HEK293 (cell line): ENCODE results near the gene STK40.

Experiments
- CTCF ChIA-PET: fragments of 350-600 bp; formaldehyde crosslinking; extraction: SDS; loops from one replicate; lab custom pipeline; 2021; ENCODE audit warnings: antibody characterized with exemption; lab: Yijun Ruan, JAX
- POLR2A ChIA-PET: fragments of 300-600 bp; formaldehyde crosslinking; extraction: SDS; loops from one replicate; lab custom pipeline; 2020; ENCODE audit warnings: antibody characterized with exemption, inconsistent platforms; lab: Yijun Ruan, JAX
- H3K27ac ChIP-seq: fragments of 200-500 bp; sonication (Bioruptor generic); 2 replicates; pipeline ENCODE4 v1.5.1; 2014; ENCODE audit warnings: low read depth, low read length, control low read depth, inconsistent platforms; ENCODE audit errors: extremely low read depth
- H3K36me3 ChIP-seq, 2 experiments: fragments of 200-500 bp in 1 of 2; sonication (Bioruptor generic) in 1 of 2; 1 replicate in 1 of 2; 2 replicates in 1 of 2; pipeline ENCODE4 v1.5.1; 2014 to 2017; ENCODE audit warnings: inconsistent platforms in 2 of 2, low read length in 2 of 2; ENCODE audit not compliant: control insufficient read depth in 2 of 2, insufficient read depth in 1 of 2
- H3K4me1 ChIP-seq: fragments of 200-500 bp; sonication (Bioruptor generic); 2 replicates; pipeline ENCODE4 v1.5.1; 2014; ENCODE audit warnings: mild to moderate bottlenecking, low read length, inconsistent platforms; ENCODE audit not compliant: control insufficient read depth, insufficient read depth
- H3K4me3 ChIP-seq: 2 replicates; pipeline ENCODE4 v1.5.1; 2011; ENCODE audit warnings: low read depth, mild to moderate bottlenecking, control low read depth, low read length, moderate library complexity
- H3K9me3 ChIP-seq: fragments of 200-500 bp; sonication (Bioruptor generic); 2 replicates; pipeline ENCODE4 v1.5.1; 2014; ENCODE audit warnings: low read depth, low read length, inconsistent platforms; ENCODE audit not compliant: control insufficient read depth, insufficient read depth
- CTCF ChIP-seq: fragments of 450-650 bp; formaldehyde crosslinking; IDR thresholded peaks from 2 replicates; pipeline ENCODE4 v1.5.1; 2016; ENCODE audit warnings: missing biosample characterization, missing genetic modification characterization
- EGR2 ChIP-seq: fragments of 450-650 bp; formaldehyde crosslinking; IDR thresholded peaks from 2 replicates; pipeline ENCODE4 v1.5.1; 2016; ENCODE audit warnings: low read depth, missing biosample characterization, missing genetic modification characterization
- HIC1 ChIP-seq: fragments of 450-650 bp; formaldehyde crosslinking; IDR thresholded peaks from 2 replicates; pipeline ENCODE4 v1.5.1; 2016; ENCODE audit warnings: missing biosample characterization, missing genetic modification characterization
- PRDM6 ChIP-seq: fragments of 450-650 bp; formaldehyde crosslinking; IDR thresholded peaks from 2 replicates; pipeline ENCODE4 v1.5.1; 2017; ENCODE audit warnings: missing biosample characterization, missing genetic modification characterization
- SCRT1 ChIP-seq: fragments of 450-650 bp; formaldehyde crosslinking; IDR thresholded peaks from 2 replicates; pipeline ENCODE4 v1.5.1; 2016; ENCODE audit warnings: missing biosample characterization, missing genetic modification characterization, borderline replicate concordance
- TCF7L2 ChIP-seq: IDR thresholded peaks from 2 replicates; pipeline ENCODE4 v1.6.1; 2011; ENCODE audit warnings: low read depth, mild to moderate bottlenecking, inconsistent platforms, low read length, moderate library complexity, borderline replicate concordance
- ZNF132 ChIP-seq: fragments of 450-650 bp; formaldehyde crosslinking; IDR thresholded peaks from 2 replicates; pipeline ENCODE4 v1.5.1; 2017; ENCODE audit warnings: missing biosample characterization, missing genetic modification characterization, borderline replicate concordance
- ZNF174 ChIP-seq: fragments of 450-650 bp; formaldehyde crosslinking; IDR thresholded peaks from 2 replicates; pipeline ENCODE4 v1.5.0; 2017; ENCODE audit warnings: missing biosample characterization, mild to moderate bottlenecking, missing genetic modification characterization
- ZNF184 ChIP-seq: fragments of 450-650 bp; IDR thresholded peaks from 2 replicates; pipeline ENCODE4 v1.5.1; 2018; ENCODE audit warnings: missing biosample characterization, mild to moderate bottlenecking, missing genetic modification characterization
- ZNF24 ChIP-seq: fragments of 450-650 bp; formaldehyde crosslinking; IDR thresholded peaks from 2 replicates; pipeline ENCODE4 v1.5.1; 2016; ENCODE audit warnings: missing biosample characterization, missing genetic modification characterization
- ZNF248 ChIP-seq: fragments of 450-650 bp; formaldehyde crosslinking; IDR thresholded peaks from 2 replicates; pipeline ENCODE4 v1.5.1; 2017; ENCODE audit warnings: missing biosample characterization, missing genetic modification characterization
- ZNF292 ChIP-seq: fragments of 450-650 bp; formaldehyde crosslinking; IDR thresholded peaks from 2 replicates; pipeline ENCODE4 v1.5.1; 2016; ENCODE audit warnings: low read depth, missing biosample characterization, missing genetic modification characterization, borderline replicate concordance
- ZNF391 ChIP-seq: fragments of 450-650 bp; formaldehyde crosslinking; IDR thresholded peaks from 2 replicates; pipeline ENCODE4 v1.5.1; 2016; ENCODE audit warnings: low read depth, missing biosample characterization, missing genetic modification characterization, borderline replicate concordance
- ZNF398 ChIP-seq: fragments of 450-650 bp; formaldehyde crosslinking; IDR thresholded peaks from 2 replicates; pipeline ENCODE4 v1.5.1; 2017; ENCODE audit warnings: missing biosample characterization, missing genetic modification characterization
- ZNF449 ChIP-seq: fragments of 450-650 bp; formaldehyde crosslinking; IDR thresholded peaks from 2 replicates; pipeline ENCODE4 v1.5.1; 2017; ENCODE audit warnings: missing biosample characterization, mild to moderate bottlenecking, missing genetic modification characterization, moderate library complexity
- ZNF48 ChIP-seq: fragments of 450-650 bp; formaldehyde crosslinking; IDR thresholded peaks from 2 replicates; pipeline ENCODE4 v1.5.1; 2016; ENCODE audit warnings: missing biosample characterization, missing genetic modification characterization
- ZNF488 ChIP-seq: fragments of 450-650 bp; formaldehyde crosslinking; IDR thresholded peaks from 2 replicates; pipeline ENCODE4 v1.5.1; 2016; ENCODE audit warnings: missing biosample characterization, missing genetic modification characterization
- ZNF501 ChIP-seq: fragments of 450-650 bp; formaldehyde crosslinking; IDR thresholded peaks from 2 replicates; pipeline ENCODE4 v1.5.1; 2016; ENCODE audit warnings: missing biosample characterization, missing genetic modification characterization
- ZNF561 ChIP-seq: fragments of 450-650 bp; IDR thresholded peaks from 2 replicates; pipeline ENCODE4 v1.5.1; 2018; ENCODE audit warnings: missing biosample characterization, missing genetic modification characterization, borderline replicate concordance
- ZNF660 ChIP-seq: fragments of 450-650 bp; IDR thresholded peaks from 2 replicates; pipeline ENCODE4 v1.5.1; 2018; ENCODE audit warnings: missing biosample characterization, mild to moderate bottlenecking, missing genetic modification characterization
- ZNF677 ChIP-seq: fragments of 450-650 bp; IDR thresholded peaks from 2 replicates; pipeline ENCODE4 v1.5.0; 2018; ENCODE audit warnings: missing biosample characterization, mild to moderate bottlenecking, missing genetic modification characterization, moderate library complexity
- ZNF768 ChIP-seq: fragments of 450-650 bp; formaldehyde crosslinking; IDR thresholded peaks from 2 replicates; pipeline ENCODE4 v1.5.1; 2018; ENCODE audit warnings: missing biosample characterization, mild to moderate bottlenecking, missing genetic modification characterization
- ZSCAN30 ChIP-seq: fragments of 450-650 bp; IDR thresholded peaks from 2 replicates; pipeline ENCODE4 v1.5.1; 2018; ENCODE audit warnings: missing biosample characterization, mild to moderate bottlenecking, missing genetic modification characterization, moderate library complexity

STK40 gene

GRCh38 chr1:36367798-36368197, 17.9 kb downstream of the STK40 start:
- no peaks in the 10 kb centered on the region for H3K9me3 ChIP-seq
- 0 out of 2 replicates have a peak, but pooled peaks cover 2% of the 10 kb centered on the region for H3K4me1 ChIP-seq
- no peak overlapping the region for H3K27ac ChIP-seq
- TF ChIP-seq ZNF48 (tag by site-specific recombination): no peak
- no peak for TF ChIP-seq PRDM6 (tag by site-specific recombination)
- TF ChIP-seq EGR2 (tag by site-specific recombination): peak; percentile 28; the same call in 1 of the 2 replicates
- no peak for TF ChIP-seq ZNF132 (tag by site-specific recombination)
- TF ChIP-seq, all 188 proteins: peak for 1
- peaks cover 0 to 22% of the 10 kb centered on the region in 2 experiments; a peak in 2 of 3 replicates for H3K36me3 ChIP-seq
- ChIA-PET CTCF (interaction anchor here (0.9 to 3.8 kb wide), 19 partner anchors 11 to 218 kb away, joined by 3 to 23 read pairs (median 6); partner anchors contain the start of genes EVA1B, LSM10, STK40 and TRAPPC3), POLR2A (interaction anchor here (0.9 kb wide), 1 partner anchor 17 kb away, joined by 3 read pairs; no protein-coding TSS in a partner anchor)
- no peak overlapping the region for H3K4me3 ChIP-seq

GRCh38 chr1:36367066-36367465, 18.7 kb downstream of the STK40 start:
- Histone ChIP-seq H3K4me1 (0 out of 2 replicates have a peak, but pooled peaks cover 2% of the 10 kb centered on the region), H3K27ac (no peak overlapping the region), H3K36me3 (peaks cover 0 to 28% of the 10 kb centered on the region in 2 experiments; a peak in 2 of 3 replicates), H3K9me3 (no peaks in the 10 kb centered on the region), H3K4me3 (no peak overlapping the region)
- TF ChIP-seq ZNF501 (tag by site-specific recombination) (no peak), ZNF561 (no peak), ZNF488 (tag by site-specific recombination) (no peak), ZNF184 (tag by site-specific recombination) (no peak), ZNF24 (no peak), ZNF292 (tag by site-specific recombination) (no peak), ZSCAN30 (no peak), SCRT1 (tag by site-specific recombination) (no peak), ZNF248 (tag by site-specific recombination) (no peak), TCF7L2 (no peak), CTCF (no peak), ZNF677 (tag by site-specific recombination) (no peak), HIC1 (no peak), ZNF391 (tag by site-specific recombination) (no peak), ZNF768 (tag by site-specific recombination) (no peak), ZNF174 (no peak), ZNF660 (no peak), ZNF398 (tag by site-specific recombination) (no peak), ZNF449 (no peak)
- POLR2A ChIA-PET: interaction anchor here (0.7 to 1.2 kb wide), 2 partner anchors 19 to 48 kb away, joined by 3 to 4 read pairs; no protein-coding TSS in a partner anchor
- CTCF ChIA-PET: interaction anchor here (0.6 to 3.8 kb wide), 4 partner anchors 20 to 218 kb away, joined by 3 to 23 read pairs (median 20); partner anchors contain the start of gene TRAPPC3
